Ovary (tissue), 9 donors: ENCODE results near the gene ANAPC10. TPM values are rescaled to one million over a fixed set of nuclear protein-coding genes. Genes with fewer than 3 reads are reported as not detected.

Experiments used
- DNase-seq, 5 donors: peaks; one replicate each; pipeline ENCODE4 v3.0.0-alpha.2; 2019 to 2020
- H3K27ac ChIP-seq, 2 donors: fragments of 200-600 bp; one replicate each; pipeline versions ENCODE4 v1.5.1 to v1.8.0; 2019 to 2022
- H3K27me3 ChIP-seq: fragments of 200-600 bp; one replicate; pipeline ENCODE4 v1.8.0; 2022
- H3K36me3 ChIP-seq: fragments of 200-600 bp; sonication (generic); one replicate; pipeline ENCODE4 v1.5.1; 2019
- H3K4me1 ChIP-seq: one replicate; pipeline ENCODE4 v1.8.1; 2013; ENCODE audit warnings: mild to moderate bottlenecking, moderate library complexity; ENCODE audit not compliant: insufficient read depth
- H3K4me3 ChIP-seq: fragments of 200-600 bp; sonication (generic); one replicate; pipeline ENCODE4 v1.5.1; 2017
- H3K9me3 ChIP-seq, 2 donors: fragments of 200-600 bp in 1 of 2; sonication (generic) in 1 of 2; one replicate each; pipeline versions ENCODE4 v1.5.1 to v1.8.1; 2013 to 2019; ENCODE audit warnings: mild to moderate bottlenecking in 1 of 2, moderate library complexity in 1 of 2
- CTCF ChIP-seq, 3 donors: fragments of 450-650 bp in 2 of 3; fragments of 200-600 bp in 1 of 3; IDR thresholded peaks; one replicate each; pipeline versions ENCODE4 v1.5.1 to v1.8.0; 2016 to 2022; ENCODE audit warnings: antibody characterized with exemption in 3 of 3, mild to moderate bottlenecking in 1 of 3
- EP300 ChIP-seq: sonication (generic); formaldehyde crosslinking; IDR thresholded peaks from one replicate; pipeline ENCODE4 v1.6.1; 2017; ENCODE audit warnings: antibody characterized with exemption
- POLR2A ChIP-seq: fragments of 450-650 bp; IDR thresholded peaks from one replicate; pipeline ENCODE4 v1.6.1; 2017; ENCODE audit warnings: antibody characterized with exemption, mild to moderate bottlenecking, moderate library complexity
- WGBS, 3 donors: extraction: QIAGEN DNeasy Blood & Tissue Kit in 1 of 3; methylation state at CpG; one replicate each; pipeline versions ENCODE4 v1.1.5 to v1.1.7; 2013 to 2017; 5-methylcytosine and 5-hydroxymethylcytosine counted together
- intact Hi-C, 4 donors: fragments of 100-400 bp; cut with DNase I; formaldehyde crosslinking; loops; one replicate each; pipeline versions ENCODE4 v1.11.0 to v1.15.1; 2022 to 2023
- polyA plus RNA-seq, 2 donors: library from polyadenylated mRNA; stranded (reverse); fragments of 200-250 nt in 1 of 2; fragments of 350-450 nt in 1 of 2; fragmentation: Illumina TruSeq in 1 of 2; extraction: RNeasy Lipid Tissue Mini Kit (QIAGEN cat#74804) in 1 of 2; gene quantifications; one replicate each; pipeline ENCODE4 v1.2.3, GENCODE V29; 2013 to 2014
- total RNA-seq, 7 donors: library from RNA; depleted of rRNA in 2 of 7; stranded (reverse); fragments of >200 nt in 2 of 7; fragmentation: NEBNext Ultra II Directional in 3 of 7; extraction: Animal tissue kit (Norgen Biotek cat#: 25700) in 3 of 7; gene quantifications; one replicate each; pipeline versions ENCODE4 v1.1.0 to v1.2.4, GENCODE V29; 2016 to 2023
- donor health status: DM: no; HTN: no; CAD: no; lungs with moderate emphysema.
- donor health status: DM: no; HTN: no; CAD: no.
- donor health status: Bipolar disorder and iron deficiency.
- donor health status: DM: yes; HTN: yes; CAD: no.
- donor health status: DM: no; HTN: no; CAD: no.
- donor health status: DM: yes; HTN: yes; CAD: no.

ANAPC10 gene
- total and polyA plus RNA-seq, 9 donors: 13.3 to 27.8 (median 18.9) TPM

- TF ChIP-seq CTCF (IDR thresholded peaks at IDR 0.05): no peak
- no peak for TF ChIP-seq EP300
- no peak for TF ChIP-seq POLR2A
- Histone ChIP-seq H3K4me3 (no peak overlapping the region), H3K36me3 (no peaks in the 10 kb centered on the region), H3K4me1 (no peaks in the 10 kb centered on the region), H3K9me3 (no peaks in the 10 kb centered on the region), H3K27me3 (no peaks in the 10 kb centered on the region), H3K27ac (no peak overlapping the region)
- WGBS, 3 donors: 89 to 97% (median 93%) methylated on average over 1 of the region's 1 CpG
- DNase-seq: no peak
- intact Hi-C loops: no loop called here
Observed at GRCh38 chr4:145045180-145045579, 52.8 kb downstream of the ANAPC10 start.

GRCh38 chr4:145044341-145044740, 53.7 kb downstream of the ANAPC10 start:
- 52 to 63% (median 62%) methylated on average over 3 of the region's 3 CpGs for WGBS, 3 donors
- no peak for TF ChIP-seq EP300
- no peak for TF ChIP-seq CTCF (IDR thresholded peaks at IDR 0.05)
- no peak for TF ChIP-seq POLR2A
- no peaks in the 10 kb centered on the region for H3K4me1 ChIP-seq

GRCh38 chr4:145043306-145043705, 54.7 kb downstream of the ANAPC10 start:
- intact Hi-C loops: no loop called here
- DNase-seq: no peak
- Histone ChIP-seq H3K27ac (no peak overlapping the region), H3K4me1 (no peaks in the 10 kb centered on the region), H3K4me3 (no peak overlapping the region), H3K9me3 (no peaks in the 10 kb centered on the region), H3K27me3 (no peaks in the 10 kb centered on the region), H3K36me3 (no peaks in the 10 kb centered on the region)
- 58 to 68% (median 67%) methylated on average over 3 of the region's 3 CpGs for WGBS, 3 donors
- TF ChIP-seq EP300 (no peak), POLR2A (no peak), CTCF (IDR thresholded peaks at IDR 0.05) (no peak)

More at GRCh38 chr4:145044341-145044740, 53.7 kb downstream of the ANAPC10 start:
- DNase-seq: no peak
- Histone ChIP-seq H3K4me3 (no peak overlapping the region), H3K27ac (no peak overlapping the region), H3K27me3 (no peaks in the 10 kb centered on the region), H3K36me3 (no peaks in the 10 kb centered on the region), H3K9me3 (no peaks in the 10 kb centered on the region)
- intact Hi-C loops: no loop called here

- Histone ChIP-seq H3K4me3 (no peak overlapping the region), H3K27ac (no peak overlapping the region), H3K4me1 (no peaks in the 10 kb centered on the region), H3K9me3 (no peaks in the 10 kb centered on the region), H3K36me3 (no peaks in the 10 kb centered on the region), H3K27me3 (no peaks in the 10 kb centered on the region)
- no peak for DNase-seq
- 35 to 54% (median 48%) methylated on average over 3 of the region's 3 CpGs for WGBS, 3 donors
- intact Hi-C loops: no loop called here
- TF ChIP-seq EP300: no peak
- TF ChIP-seq CTCF (IDR thresholded peaks at IDR 0.05): no peak
- no peak for TF ChIP-seq POLR2A
Observed at GRCh38 chr4:145042601-145043285, 55.3 kb downstream of the ANAPC10 start.
